Small intestine (tissue), 7 donors: ENCODE data around the gene CYP1A2. TPM values are rescaled to one million over a fixed set of nuclear protein-coding genes. Genes with fewer than 3 reads are reported as not detected.
A peak's percentile ranks its signal among the peaks of the same experiment; 100 is the strongest.

ENCODE experiments used
- DNase-seq, 2 donors: peaks; one replicate each; pipeline versions ENCODE4 v3.0.0 to v3.0.0-alpha.2; 2013
- FAIRE-seq: peaks from 2 replicates; lab custom pipeline; 2012; peaks lifted over from hg19 to GRCh38; lab: Jason Lieb, UNC
- H3K27ac ChIP-seq, 3 donors: one replicate each; pipeline ENCODE4 v1.5.1; 2013; ENCODE audit warnings: low read length in 2 of 3, mild to moderate bottlenecking in 2 of 3, control low read depth in 1 of 3, inconsistent platforms in 1 of 3, low read depth in 1 of 3, moderate library complexity in 1 of 3
- H3K27me3 ChIP-seq, 3 donors: one replicate each; pipeline ENCODE4 v1.6.1; 2013; ENCODE audit warnings: low read length in 3 of 3, inconsistent platforms in 1 of 3; ENCODE audit not compliant: control insufficient read depth in 3 of 3, insufficient read depth in 3 of 3
- H3K36me3 ChIP-seq, 3 donors: one replicate each; pipeline ENCODE4 v1.6.1; 2013; ENCODE audit warnings: low read length in 3 of 3, inconsistent platforms in 1 of 3, low read depth in 1 of 3, mild to moderate bottlenecking in 1 of 3, moderate library complexity in 1 of 3; ENCODE audit not compliant: control insufficient read depth in 3 of 3, insufficient read depth in 2 of 3
- H3K4me1 ChIP-seq, 3 donors: one replicate each; pipeline ENCODE4 v1.6.1; 2013; ENCODE audit warnings: low read length in 2 of 3, inconsistent platforms in 1 of 3, low read depth in 1 of 3, mild to moderate bottlenecking in 1 of 3, moderate library complexity in 1 of 3; ENCODE audit not compliant: control insufficient read depth in 3 of 3, insufficient read depth in 2 of 3
- H3K4me3 ChIP-seq, 3 donors: one replicate each; pipeline ENCODE4 v1.5.1; 2013; ENCODE audit warnings: low read length in 3 of 3, control low read depth in 1 of 3, inconsistent platforms in 1 of 3, low read depth in 1 of 3, mild to moderate bottlenecking in 1 of 3, moderate library complexity in 1 of 3
- H3K9me3 ChIP-seq, 2 donors: one replicate each; pipeline ENCODE4 v1.6.1; 2013; ENCODE audit warnings: low read depth in 1 of 2, low read length in 1 of 2; ENCODE audit not compliant: control insufficient read depth in 2 of 2, insufficient read depth in 1 of 2
- WGBS, 3 donors: extraction: QIAGEN DNeasy Blood & Tissue Kit; methylation state at CpG; one replicate each; pipeline ENCODE4 v1.1.7; 2013; 5-methylcytosine and 5-hydroxymethylcytosine counted together
- polyA plus RNA-seq, 4 donors: library from polyadenylated mRNA; stranded (reverse) in 3 of 4; unstranded in 1 of 4; fragments of 200-250 nt in 3 of 4; fragments of 120-200 nt in 1 of 4; gene quantifications; one replicate each; pipeline versions ENCODE4 v1.2.1 to v1.2.3, GENCODE V29; 2013
- donor health status: healthy with polysubstance abuse.
- donor health status: control.
- donor health status: control.
- donor health status: Bipolar disorder and iron deficiency.
- donor health status: healthy.

CYP1A2 gene
- polyA plus RNA-seq, 4 donors: not detected

GRCh38 chr15:74746389-74746788 is 2.3 kb upstream of the CYP1A2 start:
- H3K4me1 ChIP-seq: no peaks in the 10 kb centered on the region
- H3K27ac ChIP-seq: no peak overlapping the region
- 57 to 71% (median 70%) methylated on average over 4 of the region's 4 CpGs for WGBS, 3 donors
- H3K27me3 ChIP-seq: peaks cover 0 to 4% (median 0%) of the 10 kb centered on the region in 3 donors
- no peak overlapping the region for H3K4me3 ChIP-seq
- DNase-seq: no peak
- no peak for FAIRE-seq
- H3K9me3 ChIP-seq: peaks cover 0 to 6% of the 10 kb centered on the region in 2 donors
- no peaks in the 10 kb centered on the region for H3K36me3 ChIP-seq

DNA sequence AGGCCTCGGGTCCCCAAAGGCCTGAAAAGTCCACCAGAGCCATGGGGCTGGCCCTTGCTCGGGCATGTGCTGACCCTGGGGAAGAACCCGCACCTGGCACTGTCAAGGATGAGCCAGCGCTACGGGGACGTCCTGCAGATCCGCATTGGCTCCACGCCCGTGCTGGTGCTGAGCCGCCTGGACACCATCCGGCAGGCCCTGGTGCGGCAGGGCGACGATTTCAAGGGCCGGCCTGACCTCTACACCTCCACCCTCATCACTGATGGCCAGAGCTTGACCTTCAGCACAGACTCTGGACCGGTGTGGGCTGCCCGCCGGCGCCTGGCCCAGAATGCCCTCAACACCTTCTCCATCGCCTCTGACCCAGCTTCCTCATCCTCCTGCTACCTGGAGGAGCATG is 1.2 kb downstream of the CYP1A2 start:
- Histone ChIP-seq H3K36me3 (no peaks in the 10 kb centered on the region), H3K4me1 (no peaks in the 10 kb centered on the region), H3K9me3 (no peaks in the 10 kb centered on the region), H3K4me3 (no peak overlapping the region), H3K27me3 (peaks cover 0 to 3% (median 0%) of the 10 kb centered on the region in 3 donors), H3K27ac (no peak overlapping the region)
- 89 to 91% (median 90%) methylated on average over 19 to 20 of the region's 20 CpGs for WGBS, 3 donors
- no peak for DNase-seq
- no peak for FAIRE-seq

- no peak for DNase-seq
- H3K27ac ChIP-seq: no peak overlapping the region
- no peak overlapping the region for H3K4me3 ChIP-seq
- H3K36me3 ChIP-seq: no peaks in the 10 kb centered on the region
- FAIRE-seq: no peak
- 38 to 57% (median 56%) methylated on average over 2 of the region's 2 CpGs for WGBS, 3 donors
- no peaks in the 10 kb centered on the region for H3K9me3 ChIP-seq
- H3K4me1 ChIP-seq: no peaks in the 10 kb centered on the region
- H3K27me3 ChIP-seq: peaks cover 0 to 3% (median 0%) of the 10 kb centered on the region in 3 donors
These were observed 2.1 kb downstream of the CYP1A2 start for GRCh38 chr15:74750751-74751150.

- DNase-seq (no peak), FAIRE-seq (no peak)
- no peak overlapping the region for H3K4me3 ChIP-seq
- 68 to 83% (median 83%) methylated on average over 8 of the region's 8 CpGs for WGBS, 3 donors
- no peaks in the 10 kb centered on the region for H3K4me1 ChIP-seq
- no peaks in the 10 kb centered on the region for H3K36me3 ChIP-seq
- H3K9me3 ChIP-seq: no peaks in the 10 kb centered on the region
- H3K27me3 ChIP-seq: peaks cover 0 to 3% (median 0%) of the 10 kb centered on the region in 3 donors
- H3K27ac ChIP-seq: no peak overlapping the region
These were observed 3.4 kb downstream of the CYP1A2 start for GRCh38 chr15:74752011-74752410.

- no peaks in the 10 kb centered on the region for H3K36me3 ChIP-seq
- peaks cover 0 to 3% (median 0%) of the 10 kb centered on the region in 3 donors for H3K27me3 ChIP-seq
- 60 to 63% (median 63%) methylated on average over 5 of the region's 5 CpGs for WGBS, 3 donors
- no peak for DNase-seq
- H3K4me1 ChIP-seq: no peaks in the 10 kb centered on the region
- no peak overlapping the region for H3K4me3 ChIP-seq
- no peak for FAIRE-seq
- H3K9me3 ChIP-seq: no peaks in the 10 kb centered on the region
- no peak overlapping the region for H3K27ac ChIP-seq
These were observed 3.9 kb downstream of the CYP1A2 start for GRCh38 chr15:74752531-74752930.

DNA sequence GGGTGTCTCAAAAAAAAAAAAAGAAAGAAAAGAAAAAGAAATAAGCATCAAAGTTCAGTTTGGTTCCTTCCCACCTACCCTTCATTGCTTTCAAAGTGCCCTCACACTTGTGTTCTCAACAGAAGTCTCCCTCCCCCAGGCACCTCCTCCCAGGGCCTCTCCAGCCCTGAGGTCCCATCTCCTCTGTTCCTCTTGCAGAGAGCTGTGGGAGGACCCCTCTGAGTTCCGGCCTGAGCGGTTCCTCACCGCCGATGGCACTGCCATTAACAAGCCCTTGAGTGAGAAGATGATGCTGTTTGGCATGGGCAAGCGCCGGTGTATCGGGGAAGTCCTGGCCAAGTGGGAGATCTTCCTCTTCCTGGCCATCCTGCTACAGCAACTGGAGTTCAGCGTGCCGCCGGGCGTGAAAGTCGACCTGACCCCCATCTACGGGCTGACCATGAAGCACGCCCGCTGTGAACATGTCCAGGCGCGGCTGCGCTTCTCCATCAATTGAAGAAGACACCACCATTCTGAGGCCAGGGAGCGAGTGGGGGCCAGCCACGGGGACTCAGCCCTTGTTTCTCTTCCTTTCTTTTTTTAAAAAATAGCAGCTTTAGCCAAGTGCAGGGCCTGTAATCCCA is 6.1 kb downstream of the CYP1A2 start:
- H3K36me3 ChIP-seq: no peaks in the 10 kb centered on the region
- peaks cover 0 to 3% (median 0%) of the 10 kb centered on the region in 3 donors for H3K27me3 ChIP-seq
- H3K9me3 ChIP-seq: no peaks in the 10 kb centered on the region
- H3K4me3 ChIP-seq: no peak overlapping the region
- no peak overlapping the region for H3K27ac ChIP-seq
- 86 to 91% (median 87%) methylated on average over 20 of the region's 20 CpGs for WGBS, 3 donors
- DNase-seq (no peak), FAIRE-seq (no peak)
- H3K4me1 ChIP-seq: no peaks in the 10 kb centered on the region

DNA sequence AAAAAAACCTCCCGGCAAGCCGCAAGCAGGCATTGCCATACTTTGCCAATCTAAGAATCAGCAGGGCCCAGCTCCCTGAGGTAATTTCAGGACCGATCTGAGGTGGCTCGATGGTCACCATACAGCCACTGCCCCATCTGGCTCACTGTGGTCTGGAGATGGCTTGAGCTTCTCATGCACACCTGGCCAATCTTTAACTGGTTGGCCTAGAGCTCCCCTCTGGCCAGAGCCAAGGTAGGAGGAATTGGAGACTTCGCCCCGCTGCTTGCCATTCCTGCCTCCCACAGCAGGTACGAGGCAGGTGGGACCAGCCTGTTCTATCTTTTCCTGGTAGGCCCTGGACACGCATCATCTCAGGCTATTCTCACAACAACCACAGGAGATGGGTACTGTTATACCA is 10.1 kb downstream of the CYP1A2 start:
- Histone ChIP-seq H3K36me3 (no peaks in the 10 kb centered on the region), H3K4me3 (no peak overlapping the region), H3K4me1 (peaks cover 0 to 27% (median 13%) of the 10 kb centered on the region in 3 donors), H3K27me3 (no peaks in the 10 kb centered on the region), H3K27ac (no peak overlapping the region), H3K9me3 (no peaks in the 10 kb centered on the region)
- FAIRE-seq (no peak), DNase-seq (no peak)
- WGBS, 3 donors: 89 to 91% (median 91%) methylated on average over 7 to 8 of the region's 8 CpGs

- WGBS, 3 donors: 29 to 45% (median 45%) methylated on average over 6 of the region's 6 CpGs
- Histone ChIP-seq H3K4me1 (peaks cover 0 to 28% (median 13%) of the 10 kb centered on the region in 3 donors), H3K9me3 (no peaks in the 10 kb centered on the region), H3K27me3 (no peaks in the 10 kb centered on the region), H3K36me3 (no peaks in the 10 kb centered on the region), H3K4me3 (no peak overlapping the region), H3K27ac (peak overlapping the region in 1 of 3 donors; percentile 61)
- no peak for FAIRE-seq
- DNase-seq: no peak
These were observed 14.1 kb downstream of the CYP1A2 start for GRCh38 chr15:74762791-74763150.

- Histone ChIP-seq H3K4me1 (peaks cover 0 to 28% (median 13%) of the 10 kb centered on the region in 3 donors), H3K4me3 (no peak overlapping the region), H3K27me3 (no peaks in the 10 kb centered on the region), H3K9me3 (no peaks in the 10 kb centered on the region), H3K27ac (peak overlapping the region in 2 of 3 donors; percentile 5 to 70), H3K36me3 (no peaks in the 10 kb centered on the region)
- WGBS, 3 donors: 21 to 67% (median 44%) methylated on average over 15 of the region's 15 CpGs
- FAIRE-seq: no peak
- DNase-seq: peak; percentile 60 to 87
These were observed 14.8 kb downstream of the CYP1A2 start for GRCh38 chr15:74763416-74763815.
